TTC549 (cell line): ENCODE data around the gene KCNJ2.

Source experiments
- FAIRE-seq: peaks from 2 replicates; lab custom pipeline; 2012; peaks lifted over from hg19 to GRCh38; lab: Jason Lieb, UNC

KCNJ2 gene

DNA sequence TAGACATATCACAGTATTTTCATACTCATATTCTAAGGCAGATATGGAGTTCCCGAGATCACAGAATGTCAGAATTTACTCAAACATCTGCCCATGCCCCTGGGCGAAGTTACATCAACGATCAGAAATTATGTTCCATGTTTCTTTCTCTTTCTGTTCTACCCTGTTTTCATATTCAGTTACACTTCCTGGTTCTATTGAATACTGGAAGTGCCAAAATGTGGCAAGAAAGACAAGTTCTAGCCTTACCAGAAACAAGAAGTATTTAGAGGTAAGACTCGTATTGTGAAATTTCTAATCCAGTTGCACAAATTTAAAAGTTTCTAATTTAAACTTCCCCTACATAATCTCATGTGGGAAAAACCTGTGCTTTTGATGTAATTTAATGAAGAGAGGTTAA, 36.1 kb downstream of the KCNJ2 start:
- FAIRE-seq: no peak

DNA sequence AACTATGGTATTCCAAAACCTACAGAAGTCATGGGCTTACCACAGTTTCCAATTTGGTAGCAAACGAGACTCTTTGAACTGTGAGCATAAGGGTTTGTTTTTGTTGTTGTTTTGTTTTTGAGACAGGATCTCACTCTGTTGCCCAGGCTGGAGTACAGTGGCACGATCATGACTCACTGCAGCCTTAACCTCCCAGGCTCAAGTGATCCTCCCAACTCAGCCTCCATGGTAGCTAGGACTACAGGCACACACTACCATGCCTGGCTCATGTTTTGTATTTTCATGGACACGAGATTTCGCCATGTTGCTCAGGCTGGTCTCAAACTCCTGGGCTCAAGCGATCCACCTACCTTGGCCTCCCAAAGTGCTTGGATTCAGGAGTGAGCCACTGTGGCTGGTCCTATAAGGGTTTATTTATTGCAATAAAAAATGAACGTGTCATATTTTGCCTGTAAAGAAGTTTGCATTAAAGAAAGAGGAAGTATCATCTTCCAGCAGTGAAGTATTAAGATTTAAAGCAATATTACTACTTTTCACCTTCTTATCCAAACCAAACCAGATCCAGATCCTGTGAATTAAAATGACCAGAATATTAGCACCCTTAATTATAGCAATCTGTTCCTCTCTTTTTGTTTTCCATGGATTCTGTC, 37.2 kb downstream of the KCNJ2 start:
- FAIRE-seq: no peak

DNA sequence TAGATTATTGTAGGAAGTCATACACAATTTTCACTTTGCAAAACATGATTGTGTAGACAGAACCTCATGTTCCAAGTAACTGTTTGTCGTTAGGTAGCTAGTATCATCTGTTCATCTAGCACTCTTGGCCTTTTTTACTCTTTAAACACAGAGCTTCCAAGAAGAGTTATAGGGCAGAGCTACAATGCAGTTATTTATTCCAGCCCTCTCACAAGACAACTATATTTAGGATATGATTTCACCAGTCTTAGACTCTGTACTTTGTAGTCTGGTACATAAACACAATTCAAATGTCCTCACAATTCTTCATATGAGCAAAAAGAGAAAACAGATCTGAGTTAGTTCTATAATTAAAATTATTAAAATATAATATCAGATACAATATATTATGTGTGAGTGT, 37.9 kb downstream of the KCNJ2 start:
- no peak for FAIRE-seq

DNA sequence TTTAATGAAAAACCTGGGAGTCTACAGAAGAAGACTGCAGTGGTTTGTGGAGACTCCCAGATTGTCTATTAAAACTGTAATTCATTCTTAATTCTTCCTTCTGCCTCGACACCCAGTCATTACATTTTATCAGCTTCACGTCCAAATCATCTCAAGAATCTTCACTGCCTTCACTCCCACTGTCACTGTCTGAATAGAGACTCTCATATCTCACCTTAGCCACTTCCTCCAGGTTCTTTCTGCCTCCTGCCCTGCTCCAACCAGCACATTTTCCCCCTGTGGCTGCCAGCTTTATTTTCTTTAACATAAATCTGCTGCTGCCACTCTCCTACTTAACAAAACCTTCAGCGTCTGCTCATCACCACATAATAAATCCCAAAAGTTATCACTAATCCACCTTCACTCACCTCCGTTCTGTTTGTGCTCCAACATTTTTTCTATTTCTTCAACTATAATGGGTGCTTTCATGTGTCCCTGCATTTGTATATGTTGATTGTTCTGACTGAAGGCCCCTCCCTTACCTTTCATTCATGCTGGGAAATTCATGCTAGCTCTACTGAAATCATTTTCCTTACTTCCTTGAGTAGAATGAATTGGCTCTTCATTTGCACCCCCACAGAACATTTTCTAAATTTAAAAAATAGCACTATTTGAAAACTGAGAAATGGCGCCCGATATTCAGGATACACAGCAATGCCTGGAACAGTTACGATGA, 38.9 kb downstream of the KCNJ2 start:
- FAIRE-seq: no peak

DNA sequence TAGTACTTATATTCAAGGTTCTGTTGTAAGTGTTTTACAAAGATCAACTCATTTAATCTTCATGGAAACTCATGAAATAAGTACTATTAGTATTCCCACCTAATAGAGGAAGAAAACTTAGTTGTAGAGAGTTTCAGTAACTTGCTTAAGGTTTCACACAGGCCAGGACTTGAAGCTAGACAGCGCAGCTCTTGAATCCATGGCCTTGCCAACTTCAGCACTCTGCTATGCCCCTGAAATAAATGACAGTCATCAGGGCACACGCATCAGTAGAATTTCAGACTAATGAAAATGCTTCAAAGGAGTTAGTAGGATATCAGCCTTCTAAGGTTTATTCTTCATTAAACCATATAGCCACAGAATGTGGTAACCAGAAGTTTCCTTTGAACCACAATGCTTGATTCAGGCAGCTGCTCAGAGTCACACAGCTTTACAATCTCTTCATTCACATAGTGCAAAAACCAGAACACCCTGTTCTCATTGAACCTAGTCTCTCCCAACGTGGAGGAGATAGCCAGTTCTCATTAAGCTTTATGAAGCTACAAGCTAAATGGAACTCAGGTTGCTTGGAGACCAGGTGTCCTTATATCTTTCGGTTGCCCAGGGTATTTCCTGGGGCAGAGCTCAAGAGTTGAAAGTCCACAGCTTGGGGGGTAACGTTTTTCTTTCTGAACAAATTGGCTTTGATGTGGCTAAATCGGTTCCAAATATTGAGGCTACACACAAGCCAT, 39.7 kb downstream of the KCNJ2 start:
- no peak for FAIRE-seq

DNA sequence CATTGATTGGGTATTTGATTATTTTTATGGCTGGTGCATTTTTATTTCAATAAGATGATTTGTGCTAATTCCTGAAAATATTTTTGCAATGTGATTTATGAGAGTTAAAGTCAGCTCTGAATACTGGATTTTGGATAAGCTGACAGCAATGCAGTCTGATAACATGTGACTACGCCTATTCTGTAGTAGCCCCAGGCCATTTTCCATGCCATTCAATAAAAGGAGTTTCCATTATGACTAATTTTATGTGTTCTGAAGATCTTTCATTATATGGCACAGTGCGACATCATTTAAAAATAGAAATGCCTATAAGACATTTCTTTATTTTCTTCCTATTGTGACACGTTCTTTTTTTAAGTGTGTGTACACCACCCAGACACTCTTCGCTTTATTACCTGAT, 46.3 kb downstream of the KCNJ2 start:
- FAIRE-seq: no peak

DNA sequence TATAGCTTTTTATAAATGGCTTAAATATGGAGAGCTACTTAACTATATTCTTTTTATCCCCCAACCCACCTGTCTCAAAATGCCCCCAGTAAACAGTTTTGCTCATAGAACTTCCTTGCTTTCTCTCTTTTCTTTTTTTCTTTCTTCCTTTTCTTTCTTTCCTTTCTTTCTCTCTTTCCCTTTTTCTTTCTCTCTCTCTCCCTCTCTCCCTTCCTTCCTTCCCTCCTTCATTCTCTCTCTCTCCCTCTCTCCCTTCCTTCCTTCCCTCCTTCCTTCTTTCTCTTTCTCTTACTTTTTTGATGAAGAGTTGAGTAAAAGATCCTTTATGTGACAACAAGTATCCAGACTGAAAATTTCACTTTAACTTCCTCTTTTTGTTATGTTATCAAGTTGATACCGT, 48.2 kb downstream of the KCNJ2 start:
- FAIRE-seq: no peak

DNA sequence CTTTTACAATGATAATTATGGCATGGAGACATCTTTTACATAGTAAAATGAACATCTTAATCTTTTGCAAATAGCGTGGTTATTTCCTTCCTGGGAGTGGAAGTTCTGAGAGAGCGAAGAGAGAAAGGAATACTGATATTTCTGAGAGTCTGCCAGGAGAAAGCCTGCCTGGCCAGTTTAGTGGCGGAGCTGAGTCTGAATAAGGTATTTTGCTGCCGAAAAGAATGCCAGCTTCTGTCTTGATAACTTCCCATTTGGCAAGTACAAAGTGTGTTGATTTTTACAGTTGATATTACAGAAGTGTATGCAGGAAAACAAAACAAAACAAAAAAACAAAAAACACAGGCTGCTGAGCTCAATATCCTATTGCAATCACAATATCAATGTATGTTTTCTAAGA, 55.9 kb downstream of the KCNJ2 start:
- no peak for FAIRE-seq
